ENCODE data around the gene SF3A1. TPM values are rescaled to one million over a fixed set of nuclear protein-coding genes. Genes with fewer than 3 reads are reported as not detected.
A peak's percentile ranks its signal among the peaks of the same experiment; 100 is the strongest.
"Not testable (repeated sequence)": the region's sequence is repeated elsewhere in the genome, so short reads cannot be mapped to it uniquely, and the experiment has no call there.

SF3A1 gene
- total RNA-seq, 1 donor from 2014 or later, result 139 TPM

- H3K4me1 ChIP-seq (ENCODE audit: insufficient read depth, low read length), result peaks cover 13% of the 10 kb centered on the region
- no peaks in the 10 kb centered on the region for H3K9me3 Mint-ChIP-seq (ENCODE audit: unreplicated experiment)
- H3K79me2 ChIP-seq (ENCODE audit: insufficient read depth, low read length), result peaks cover 45% of the 10 kb centered on the region
- no peaks in the 10 kb centered on the region for H3K9me3 ChIP-seq (ENCODE audit: insufficient read depth, low read depth, low read length)
- no peak overlapping the region for H3K4me3 Mint-ChIP-seq (ENCODE audit: unreplicated experiment)
- FAIRE-seq (no peak), DNase-seq (ENCODE audit: low read depth) (no peak)
- no peaks in the 10 kb centered on the region for H3K27me3 Mint-ChIP-seq (ENCODE audit: low read depth, unreplicated experiment)
- no peak overlapping the region for H3K27ac ChIP-seq (ENCODE audit: low read depth, low read length)
- H3K27ac Mint-ChIP-seq (ENCODE audit: unreplicated experiment), result no peak overlapping the region
- H4K20me1 ChIP-seq (ENCODE audit: insufficient read depth, low read length), result peaks cover 44% of the 10 kb centered on the region
- H3K4me2 ChIP-seq (ENCODE audit: low read length), result no peak overlapping the region
- peaks cover 21% of the 10 kb centered on the region for H3K4me1 Mint-ChIP-seq (ENCODE audit: low read depth, unreplicated experiment)
- H2AFZ ChIP-seq (ENCODE audit: low read depth, low read length), result no peak overlapping the region
- peaks cover 44% of the 10 kb centered on the region for H3K36me3 ChIP-seq (ENCODE audit: insufficient read depth, low read length)
- TF ChIP-seq EZH2 (IDR thresholded peaks at IDR 0.05; ENCODE audit: insufficient read depth, low read length), result no peak
- no peak for TF ChIP-seq CTCF (IDR thresholded peaks at IDR 0.05; ENCODE audit: insufficient read depth, low read depth, low read length)
- peaks cover 13% of the 10 kb centered on the region for H3K36me3 Mint-ChIP-seq (ENCODE audit: low read depth, unreplicated experiment)
- no peak overlapping the region for H3K9ac ChIP-seq (ENCODE audit: low read length)
- no peaks in the 10 kb centered on the region for H3K27me3 ChIP-seq (ENCODE audit: insufficient read depth, low read length)
- H3K4me3 ChIP-seq (ENCODE audit: insufficient read depth, low read depth, low read length), result no peak overlapping the region
These were observed 49.0 kb upstream of the SF3A1 start for GRCh38 chr22:30405731-30406130.

GRCh38 chr22:30404307-30404706 lies 47.6 kb upstream of the SF3A1 start:
- no peak overlapping the region for H3K4me3 ChIP-seq (ENCODE audit: insufficient read depth, low read depth, low read length)
- peaks cover 35% of the 10 kb centered on the region for H3K36me3 ChIP-seq (ENCODE audit: insufficient read depth, low read length)
- no peak for TF ChIP-seq CTCF (IDR thresholded peaks at IDR 0.05; ENCODE audit: insufficient read depth, low read depth, low read length)
- no peak for TF ChIP-seq EZH2 (IDR thresholded peaks at IDR 0.05; ENCODE audit: insufficient read depth, low read length)
- H3K9me3 ChIP-seq (ENCODE audit: insufficient read depth, low read depth, low read length), result no peaks in the 10 kb centered on the region
- H3K36me3 Mint-ChIP-seq (ENCODE audit: low read depth, unreplicated experiment), result peaks cover 16% of the 10 kb centered on the region
- peaks cover 13% of the 10 kb centered on the region for H3K4me1 ChIP-seq (ENCODE audit: insufficient read depth, low read length)
- H2AFZ ChIP-seq (ENCODE audit: low read depth, low read length), result no peak overlapping the region
- peaks cover 57% of the 10 kb centered on the region for H3K79me2 ChIP-seq (ENCODE audit: insufficient read depth, low read length)
- FAIRE-seq (no peak), DNase-seq (ENCODE audit: low read depth) (no peak)
- H3K4me3 Mint-ChIP-seq (ENCODE audit: unreplicated experiment), result no peak overlapping the region
- H3K27me3 Mint-ChIP-seq (ENCODE audit: low read depth, unreplicated experiment), result no peaks in the 10 kb centered on the region
- H3K27ac ChIP-seq (ENCODE audit: low read depth, low read length), result no peak overlapping the region
- H3K4me2 ChIP-seq (ENCODE audit: low read length), result no peak overlapping the region
- no peaks in the 10 kb centered on the region for H3K9me3 Mint-ChIP-seq (ENCODE audit: unreplicated experiment)
- H4K20me1 ChIP-seq (ENCODE audit: insufficient read depth, low read length), result peaks cover 56% of the 10 kb centered on the region
- H3K4me1 Mint-ChIP-seq (ENCODE audit: low read depth, unreplicated experiment), result peaks cover 19% of the 10 kb centered on the region
- H3K9ac ChIP-seq (ENCODE audit: low read length), result no peak overlapping the region
- no peaks in the 10 kb centered on the region for H3K27me3 ChIP-seq (ENCODE audit: insufficient read depth, low read length)
- peak overlapping the region; percentile 9 for H3K27ac Mint-ChIP-seq (ENCODE audit: unreplicated experiment)

- peaks cover 21% of the 10 kb centered on the region for H3K36me3 ChIP-seq (ENCODE audit: insufficient read depth, low read length)
- H3K9me3 Mint-ChIP-seq (ENCODE audit: unreplicated experiment); DNase-seq (ENCODE audit: low read depth); H3K27me3 Mint-ChIP-seq (ENCODE audit: low read depth, unreplicated experiment); H3K27ac ChIP-seq (ENCODE audit: low read depth, low read length); H2AFZ ChIP-seq (ENCODE audit: low read depth, low read length); H3K4me2 ChIP-seq (ENCODE audit: low read length); H3K9me3 ChIP-seq (ENCODE audit: insufficient read depth, low read depth, low read length); FAIRE-seq; H3K27ac Mint-ChIP-seq (ENCODE audit: unreplicated experiment); H3K9ac ChIP-seq (ENCODE audit: low read length); H3K27me3 ChIP-seq (ENCODE audit: insufficient read depth, low read length); H3K4me3 ChIP-seq (ENCODE audit: insufficient read depth, low read depth, low read length); H3K4me3 Mint-ChIP-seq (ENCODE audit: unreplicated experiment): not testable (repeated sequence)
- Mint-ChIP-seq H3K4me1 (ENCODE audit: low read depth, unreplicated experiment) (peaks cover 16% of the 10 kb centered on the region), H3K36me3 (ENCODE audit: low read depth, unreplicated experiment) (peaks cover 16% of the 10 kb centered on the region)
- H4K20me1 ChIP-seq (ENCODE audit: insufficient read depth, low read length), result peaks cover 71% of the 10 kb centered on the region
- peaks cover 72% of the 10 kb centered on the region for H3K79me2 ChIP-seq (ENCODE audit: insufficient read depth, low read length)
- peaks cover 13% of the 10 kb centered on the region for H3K4me1 ChIP-seq (ENCODE audit: insufficient read depth, low read length)
These were observed 46.0 kb upstream of the SF3A1 start for GRCh38 chr22:30402766-30403104.

Measured in astrocyte (in vitro differentiated cells and primary cell).